A673 (cell line): ENCODE data around the gene PLA2G4A. TPM values are rescaled to one million over a fixed set of nuclear protein-coding genes. Genes with fewer than 3 reads are reported as not detected.

ENCODE experiments used
- BruUV-seq: library from RNA; stranded (reverse); fragments of 400-500 nt; replicated peaks from 2 replicates; lab custom pipeline; 2021; lab: Mats Ljungman, UMichigan
- CTCF ChIA-PET: fragments of 300-600 bp; sonication (Branson Sonifier 250); formaldehyde crosslinking; loops from one replicate; lab custom pipeline; 2022; ENCODE audit warnings: antibody characterized with exemption; lab: Charles Lee
- POLR2A ChIA-PET: fragments of 300-600 bp; sonication (Branson Sonifier 250); formaldehyde crosslinking; loops from one replicate; lab custom pipeline; 2022; ENCODE audit warnings: antibody characterized with exemption; ENCODE audit not compliant: low non-redundant PET; lab: Charles Lee
- DNase-seq: peaks from one replicate; pipeline ENCODE4 v3.0.0-alpha.2; 2015; ENCODE audit warnings: low spot score
- H3K27ac ChIP-seq: fragments of 200-600 bp; sonication (generic); 2 replicates; pipeline ENCODE4 v1.5.1; 2016; ENCODE audit warnings: mixed run types, low read depth, mild to moderate bottlenecking, mixed read lengths, antibody characterized with exemption, low read length; ENCODE audit not compliant: poor library complexity, severe bottlenecking
- H3K27me3 ChIP-seq: fragments of 200-600 bp; sonication (generic); replicated peaks from 2 replicates; pipeline ENCODE4 v1.6.1; 2017; ENCODE audit warnings: mixed run types, low read depth, mild to moderate bottlenecking, mixed read lengths, antibody characterized with exemption, low read length; ENCODE audit not compliant: insufficient read depth, poor library complexity
- H3K36me3 ChIP-seq: fragments of 200-600 bp; sonication (generic); 2 replicates; pipeline ENCODE4 v1.6.1; 2016; ENCODE audit warnings: mixed run types, mild to moderate bottlenecking, mixed read lengths, antibody characterized with exemption, low read length; ENCODE audit not compliant: insufficient read depth, poor library complexity, severe bottlenecking
- H3K4me1 ChIP-seq: fragments of 200-600 bp; sonication (generic); 2 replicates; pipeline ENCODE4 v1.6.1; 2017; ENCODE audit warnings: mixed run types, mild to moderate bottlenecking, mixed read lengths, antibody characterized with exemption, low read length; ENCODE audit not compliant: insufficient read depth, poor library complexity, severe bottlenecking
- H3K4me3 ChIP-seq: fragments of 200-600 bp; sonication (generic); 2 replicates; pipeline ENCODE4 v1.5.1; 2016; ENCODE audit warnings: low read depth, mixed run types, mild to moderate bottlenecking, mixed read lengths, low read length; ENCODE audit not compliant: poor library complexity, severe bottlenecking
- H3K9me3 ChIP-seq: fragments of 200-600 bp; sonication (generic); 2 replicates; pipeline ENCODE4 v1.6.1; 2016; ENCODE audit warnings: mixed run types, low read depth, mild to moderate bottlenecking, mixed read lengths, antibody characterized with exemption, low read length; ENCODE audit not compliant: poor library complexity, severe bottlenecking
- EZH2 ChIP-seq: fragments of 200-600 bp; sonication (generic); IDR thresholded peaks from 2 replicates; pipeline ENCODE4 v1.6.1; 2017; ENCODE audit warnings: borderline replicate concordance, low read depth, mild to moderate bottlenecking, mixed read lengths, antibody characterized with exemption, low read length; ENCODE audit not compliant: poor library complexity, severe bottlenecking
- intact Hi-C: fragments of 100-400 bp; cut with micrococcal nuclease; formaldehyde crosslinking; loops from one replicate; pipeline ENCODE4 v1.10.0; 2022; ENCODE audit not compliant: unreplicated experiment
- total RNA-seq: library from RNA; stranded (reverse); gene quantifications from 2 replicates; pipeline ENCODE4 v1.2.3, GENCODE V29; 2021
- TF ChIP-seq, protein P1 (sequence below): fragments of 300-800, 200-600 bp; sonication (generic); conservative IDR thresholded peaks from 2 replicates; pipeline ENCODE4 v1.5.1; 2017; ENCODE audit warnings: low read depth, mild to moderate bottlenecking, antibody characterized with exemption, low read length, moderate library complexity, mixed read lengths

Gene PLA2G4A
- total RNA-seq, 1 experiment from 2014 or later: 34.4 TPM

DNA sequence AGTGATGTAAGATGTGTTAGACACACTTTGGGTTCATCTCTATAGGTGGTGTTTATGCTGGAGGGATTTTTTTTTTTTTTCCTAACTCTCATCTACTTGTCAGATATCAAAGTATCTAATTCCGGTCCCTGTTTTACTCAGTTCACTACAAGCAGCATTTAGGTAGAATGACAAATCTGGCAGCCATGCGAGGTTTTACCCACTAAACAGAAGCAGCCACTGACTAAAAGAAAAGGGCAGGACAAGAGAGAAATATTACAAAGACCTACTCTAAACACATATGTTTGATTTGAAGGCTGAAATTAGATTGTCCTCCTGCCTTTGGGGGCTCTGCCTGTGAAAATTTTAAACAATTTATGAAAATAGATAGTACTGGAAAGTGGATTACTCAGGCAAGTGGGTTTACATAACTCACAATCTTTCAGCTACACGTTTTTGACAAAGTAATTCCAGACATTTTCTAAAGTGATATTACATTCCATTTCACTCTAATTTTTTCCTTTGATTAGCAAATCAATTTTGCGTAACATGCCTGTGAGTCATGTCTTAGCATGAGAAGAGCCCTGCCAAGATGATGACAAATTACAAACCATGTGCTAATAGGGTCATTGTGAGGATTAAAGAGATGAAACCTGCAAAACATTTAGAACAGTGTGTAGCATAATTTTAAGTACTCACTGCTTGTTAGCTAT, 172.6 kb downstream of the PLA2G4A start:
- TF ChIP-seq EZH2: no peak
- TF ChIP-seq, protein P1, sequence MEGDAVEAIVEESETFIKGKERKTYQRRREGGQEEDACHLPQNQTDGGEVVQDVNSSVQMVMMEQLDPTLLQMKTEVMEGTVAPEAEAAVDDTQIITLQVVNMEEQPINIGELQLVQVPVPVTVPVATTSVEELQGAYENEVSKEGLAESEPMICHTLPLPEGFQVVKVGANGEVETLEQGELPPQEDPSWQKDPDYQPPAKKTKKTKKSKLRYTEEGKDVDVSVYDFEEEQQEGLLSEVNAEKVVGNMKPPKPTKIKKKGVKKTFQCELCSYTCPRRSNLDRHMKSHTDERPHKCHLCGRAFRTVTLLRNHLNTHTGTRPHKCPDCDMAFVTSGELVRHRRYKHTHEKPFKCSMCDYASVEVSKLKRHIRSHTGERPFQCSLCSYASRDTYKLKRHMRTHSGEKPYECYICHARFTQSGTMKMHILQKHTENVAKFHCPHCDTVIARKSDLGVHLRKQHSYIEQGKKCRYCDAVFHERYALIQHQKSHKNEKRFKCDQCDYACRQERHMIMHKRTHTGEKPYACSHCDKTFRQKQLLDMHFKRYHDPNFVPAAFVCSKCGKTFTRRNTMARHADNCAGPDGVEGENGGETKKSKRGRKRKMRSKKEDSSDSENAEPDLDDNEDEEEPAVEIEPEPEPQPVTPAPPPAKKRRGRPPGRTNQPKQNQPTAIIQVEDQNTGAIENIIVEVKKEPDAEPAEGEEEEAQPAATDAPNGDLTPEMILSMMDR: no peak
- no peaks in the 10 kb centered on the region for H3K27me3 ChIP-seq
- no peak overlapping the region for H3K27ac ChIP-seq
- DNase-seq: peak; percentile 66
- ChIA-PET CTCF (no interaction called here), POLR2A (interaction anchor here (0.6 kb wide), 1 partner anchor 15 kb away, joined by 3 read pairs; no protein-coding TSS in a partner anchor)
- intact Hi-C loops: no loop called here
- BruUV-seq: no TSS peak
- no peaks in the 10 kb centered on the region for H3K9me3 ChIP-seq
- H3K4me3 ChIP-seq: no peak overlapping the region
- no peaks in the 10 kb centered on the region for H3K36me3 ChIP-seq
- no peaks in the 10 kb centered on the region for H3K4me1 ChIP-seq

DNA sequence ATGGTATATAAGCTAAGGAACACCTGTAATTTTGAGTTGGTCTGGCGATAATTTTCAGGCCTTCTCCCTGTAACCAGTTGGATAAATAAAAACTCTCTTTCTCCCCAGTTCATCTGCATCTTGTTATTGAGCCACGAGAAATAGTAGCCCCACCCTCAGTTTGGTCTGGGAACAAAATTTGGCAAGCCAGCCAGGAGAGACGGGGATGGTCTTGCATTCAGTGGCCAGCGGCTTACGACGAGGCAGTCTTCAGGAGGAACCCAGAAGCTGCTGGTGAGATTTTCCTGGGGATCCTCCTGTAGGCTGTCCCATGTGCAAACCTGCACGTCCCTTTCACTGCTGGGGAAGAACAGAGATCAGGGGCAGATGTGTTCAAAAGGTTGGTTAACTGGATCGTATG, 174.6 kb downstream of the PLA2G4A start:
- no peaks in the 10 kb centered on the region for H3K36me3 ChIP-seq
- DNase-seq: no peak
- no TSS peak for BruUV-seq
- CTCF ChIA-PET: no interaction called here
- no peak for TF ChIP-seq EZH2
- TF ChIP-seq, protein P1: no peak
- intact Hi-C loops: no loop called here
- H3K27ac ChIP-seq: no peak overlapping the region
- no peak overlapping the region for H3K4me3 ChIP-seq
- POLR2A ChIA-PET: no interaction called here
- peaks cover 6% of the 10 kb centered on the region for H3K9me3 ChIP-seq
- no peaks in the 10 kb centered on the region for H3K27me3 ChIP-seq
- H3K4me1 ChIP-seq: no peaks in the 10 kb centered on the region

DNA sequence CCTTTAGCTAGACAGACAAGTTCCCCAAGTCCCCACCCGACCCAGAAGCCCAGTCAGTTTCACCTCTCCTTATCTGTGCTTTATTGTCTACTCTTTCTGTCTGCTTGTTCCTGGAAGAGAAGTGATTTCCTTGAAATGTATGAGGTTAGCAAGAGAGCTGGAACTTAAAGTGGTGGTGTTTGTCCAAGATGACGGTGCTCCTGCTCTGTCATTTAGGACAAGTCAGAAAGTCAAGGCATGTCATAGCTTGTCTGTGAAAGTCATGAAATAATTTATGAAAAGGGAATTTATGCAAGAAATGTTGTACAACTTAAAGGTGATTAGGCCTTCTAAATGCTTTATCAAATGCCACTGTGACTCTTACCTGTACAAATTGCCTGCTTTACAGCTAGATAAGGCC, 178.1 kb downstream of the PLA2G4A start:
- H3K4me3 ChIP-seq: no peak overlapping the region
- ChIA-PET POLR2A (no interaction called here), CTCF (no interaction called here)

More for the DNA sequence above, 178.1 kb downstream of the PLA2G4A start:
- Histone ChIP-seq H3K9me3 (peaks cover 9% of the 10 kb centered on the region), H3K27ac (no peak overlapping the region), H3K27me3 (no peaks in the 10 kb centered on the region), H3K4me1 (no peaks in the 10 kb centered on the region), H3K36me3 (no peaks in the 10 kb centered on the region)
- no peak for DNase-seq
- intact Hi-C loops: no loop called here
- BruUV-seq: no TSS peak
- TF ChIP-seq EZH2: no peak
- TF ChIP-seq, protein P1: no peak
